HG02571 (cell line): ENCODE measurements around the gene GTPBP4.
"Not testable (repeated sequence)": the region's sequence is repeated elsewhere in the genome, so short reads cannot be mapped to it uniquely, and the experiment has no call there.

Source experiments
- ATAC-seq: cut with Tn5 transposase; IDR thresholded peaks from one replicate; pipeline ENCODE4 v1.9.1; 2021; ENCODE audit warnings: mild to moderate bottlenecking, moderate library complexity; ENCODE audit not compliant: unreplicated experiment

The GTPBP4 gene

DNA sequence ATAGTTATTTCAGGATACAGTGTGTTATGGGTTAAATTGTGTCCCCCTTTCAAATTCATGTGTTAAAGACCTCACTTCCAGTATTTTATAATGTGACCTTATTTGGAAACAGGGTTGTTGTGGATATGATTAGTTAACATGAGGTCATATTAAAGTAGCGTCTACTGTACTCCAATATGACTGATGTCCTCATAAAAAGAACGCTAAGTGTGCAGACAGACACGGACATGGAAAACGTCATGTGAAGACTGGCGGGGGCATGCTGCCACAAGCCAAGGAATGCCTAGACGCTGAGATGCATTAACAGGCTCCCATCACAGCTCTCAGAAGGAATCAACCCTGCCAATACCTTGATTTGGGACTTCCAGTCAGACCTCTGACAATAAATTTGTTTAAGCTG is 66.5 kb downstream of the GTPBP4 start:
- no peak for ATAC-seq

DNA sequence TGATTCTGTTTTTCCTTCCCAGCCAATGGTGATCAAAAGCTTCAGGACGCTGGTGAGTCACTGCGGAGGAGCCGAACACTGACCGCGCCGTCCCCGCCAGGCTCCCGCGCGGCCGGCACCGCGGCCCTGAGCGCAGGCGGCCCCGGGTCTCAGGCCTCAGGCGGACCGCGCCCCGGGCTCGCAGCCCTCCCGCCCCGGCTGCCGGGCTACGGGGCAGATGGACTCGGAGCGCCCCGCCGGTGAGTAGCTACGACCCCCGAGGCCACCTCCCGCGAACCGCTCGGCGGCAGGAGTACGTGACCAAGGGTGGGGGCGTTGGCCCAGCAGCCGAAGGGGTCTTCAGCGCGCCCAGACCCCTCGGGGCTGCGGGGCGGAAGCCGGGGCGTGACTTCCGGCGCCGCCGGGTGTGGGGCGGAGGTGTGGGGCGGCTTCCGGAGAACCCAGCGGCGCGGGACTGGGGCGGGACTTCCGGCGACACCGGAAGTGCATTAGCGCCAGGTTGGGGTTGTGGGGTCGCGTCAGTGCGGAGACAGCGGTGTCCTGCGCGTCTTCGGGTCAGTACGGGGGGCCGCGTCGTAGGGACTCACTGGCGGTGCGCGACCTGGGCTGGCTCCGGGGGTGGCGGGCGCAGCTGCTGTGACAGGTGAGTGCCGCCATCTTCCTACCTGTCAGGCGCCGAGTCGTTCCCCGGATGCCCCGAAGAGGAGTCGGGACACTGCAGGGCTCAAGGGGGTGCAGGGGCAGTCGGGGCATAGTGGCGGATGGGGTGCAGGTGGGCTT is 68.3 kb downstream of the GTPBP4 start, which contains the start of gene WDR37:
TSS of gene WDR37 (plus strand) at position 60 of the 780 bp plus-strand sequence. CDS start 15,771 bp downstream, outside the sequence.
- peak; percentile 91 for ATAC-seq

DNA sequence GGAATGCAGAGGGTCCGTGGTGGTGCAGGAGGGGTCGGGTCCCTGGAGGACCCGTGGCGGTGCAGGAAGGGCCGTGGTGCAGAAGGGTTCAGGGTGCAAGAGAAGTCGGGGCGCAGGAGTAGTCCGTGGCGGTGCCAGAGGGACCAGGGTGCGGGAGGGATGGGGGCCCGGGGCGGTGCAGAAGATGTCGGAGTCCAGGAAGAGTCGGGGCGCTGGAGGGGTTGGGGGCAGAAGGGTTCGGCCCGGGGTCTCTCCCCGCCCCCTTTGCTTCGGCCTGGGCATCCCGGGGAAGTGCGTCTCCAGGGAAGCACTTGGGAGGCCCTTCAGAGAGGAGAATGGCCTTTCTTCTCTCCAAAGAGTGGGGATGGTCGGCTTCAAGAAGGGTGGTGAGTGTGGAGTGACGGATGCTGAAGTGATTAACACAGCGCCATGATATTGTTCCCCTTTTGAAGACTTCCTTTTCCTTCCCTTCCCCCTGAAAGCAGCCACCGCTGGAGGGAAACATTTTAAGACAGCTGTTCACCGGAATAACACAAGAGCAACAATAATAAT is 68.9 kb downstream of the GTPBP4 start:
- no peak for ATAC-seq

DNA sequence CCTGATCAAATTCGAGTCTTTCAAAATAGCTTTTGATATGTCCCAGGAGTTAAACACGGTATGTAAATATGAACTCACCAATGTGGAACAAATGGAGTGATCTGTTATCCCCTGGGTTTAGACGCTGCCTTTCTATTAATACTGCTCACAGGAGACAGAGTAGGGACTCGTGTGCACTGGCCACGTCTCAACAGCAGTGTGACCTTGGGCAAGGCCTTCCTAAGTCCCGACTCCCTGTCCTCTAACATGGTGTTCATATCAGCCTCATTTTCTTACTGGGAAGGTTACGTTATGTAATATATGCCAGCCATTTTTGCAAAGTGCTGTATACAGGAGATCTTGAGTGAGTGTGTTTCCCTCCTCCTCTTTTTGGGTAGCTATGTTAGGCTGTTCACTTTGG is 69.8 kb downstream of the GTPBP4 start:
- ATAC-seq: no peak

DNA sequence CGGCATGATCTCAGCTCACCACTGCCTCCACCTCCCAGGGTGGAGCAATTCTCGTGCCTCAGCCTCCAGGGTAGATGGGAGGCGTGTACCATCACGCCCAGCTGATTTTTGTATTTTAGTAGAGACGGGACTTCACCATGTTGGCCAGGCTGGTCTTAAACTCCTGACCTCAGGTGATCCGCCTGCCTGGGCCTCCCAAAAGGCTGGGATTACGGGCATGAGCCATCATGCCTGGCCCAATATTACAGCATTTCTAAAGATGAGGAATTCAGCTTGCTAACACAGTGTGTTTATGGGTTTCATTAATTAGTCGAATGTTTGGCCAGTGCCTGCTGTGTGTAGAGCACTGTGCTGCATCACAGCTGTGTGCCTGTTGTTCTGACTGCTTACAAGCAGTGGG is 71.7 kb downstream of the GTPBP4 start:
- no peak for ATAC-seq

DNA sequence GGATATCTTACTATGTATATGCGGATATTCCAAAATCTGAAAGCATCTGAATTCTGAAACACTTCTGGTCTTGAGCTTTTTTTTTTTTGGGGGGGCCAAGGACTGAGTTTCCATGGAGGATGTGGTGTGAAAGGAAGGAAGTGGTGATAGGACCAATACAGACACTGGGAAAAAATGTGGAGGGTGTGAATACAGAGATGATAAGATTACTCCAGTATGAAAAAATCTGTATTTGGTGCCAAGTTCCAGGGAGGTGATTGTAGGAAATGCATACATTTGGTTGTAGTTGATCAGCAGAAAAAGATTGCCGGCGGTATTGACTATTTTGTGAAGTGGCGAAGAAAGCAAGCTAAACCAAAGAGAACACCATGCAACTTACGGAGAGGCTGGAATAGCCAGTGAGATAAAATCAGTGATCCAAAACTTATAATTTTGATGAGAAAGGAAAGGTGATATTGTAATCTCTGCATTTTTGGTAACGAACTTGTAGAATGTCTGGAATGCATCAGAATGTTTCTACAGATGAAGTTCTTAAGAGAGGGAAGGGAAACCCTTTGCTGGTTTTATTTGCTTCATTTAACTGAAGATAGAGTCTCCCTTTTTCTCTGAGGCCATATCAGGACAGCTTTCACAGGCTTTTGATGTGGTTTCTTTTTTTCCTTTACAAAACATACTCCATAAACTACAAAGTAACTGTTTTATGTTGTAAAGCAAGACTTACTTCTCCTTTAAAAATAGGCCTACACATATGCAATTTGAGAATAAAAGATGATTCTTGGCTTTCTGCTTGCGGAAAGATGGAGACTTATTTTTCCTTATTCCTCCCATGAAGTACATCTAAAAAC is 73.9 kb downstream of the GTPBP4 start:
- ATAC-seq: no peak

DNA sequence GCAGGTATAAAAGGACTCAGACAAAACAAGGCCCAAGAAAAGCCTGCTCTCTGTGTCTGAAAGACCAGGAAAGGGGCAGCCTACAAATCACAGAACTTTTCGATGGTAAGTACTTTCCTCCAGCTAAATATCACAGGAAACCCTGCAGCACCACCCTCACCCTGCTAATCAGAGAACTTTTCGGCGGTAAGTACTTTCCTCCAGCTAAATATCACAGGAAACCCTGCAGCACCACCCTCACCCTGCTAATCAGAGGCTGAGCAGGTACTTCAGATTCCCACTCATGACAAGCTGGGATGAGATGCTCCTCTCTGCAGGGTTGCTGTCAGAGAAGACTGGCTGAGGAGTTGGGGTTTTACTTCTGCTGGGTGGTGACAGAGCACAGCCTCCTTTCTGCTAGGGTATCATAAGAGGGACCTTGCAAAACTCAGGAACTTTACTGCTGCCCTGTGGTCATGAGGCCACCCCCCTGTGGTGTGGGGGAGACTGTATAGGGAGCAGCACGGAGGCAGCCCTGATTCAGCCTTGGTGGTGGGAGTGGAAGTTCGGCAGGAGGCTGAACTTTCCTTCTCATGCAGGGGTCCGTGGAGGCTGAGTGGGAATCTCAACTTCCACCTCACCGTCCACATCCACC is 75.1 kb downstream of the GTPBP4 start:
- ATAC-seq: no peak

DNA sequence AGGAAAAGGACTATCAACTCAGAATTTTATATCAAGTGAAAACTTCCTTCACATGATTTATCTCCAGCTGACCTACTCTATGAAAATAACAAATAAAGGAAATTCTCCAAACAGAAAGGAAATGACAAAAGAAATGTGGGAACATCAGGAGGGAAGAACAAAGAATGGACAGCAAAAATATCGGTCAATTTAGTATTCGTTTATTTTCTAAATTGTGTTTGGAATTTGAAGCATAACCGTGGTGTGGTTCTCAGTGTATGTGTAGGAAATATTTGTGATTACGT is 76.7 kb downstream of the GTPBP4 start:
- ATAC-seq: no peak

DNA sequence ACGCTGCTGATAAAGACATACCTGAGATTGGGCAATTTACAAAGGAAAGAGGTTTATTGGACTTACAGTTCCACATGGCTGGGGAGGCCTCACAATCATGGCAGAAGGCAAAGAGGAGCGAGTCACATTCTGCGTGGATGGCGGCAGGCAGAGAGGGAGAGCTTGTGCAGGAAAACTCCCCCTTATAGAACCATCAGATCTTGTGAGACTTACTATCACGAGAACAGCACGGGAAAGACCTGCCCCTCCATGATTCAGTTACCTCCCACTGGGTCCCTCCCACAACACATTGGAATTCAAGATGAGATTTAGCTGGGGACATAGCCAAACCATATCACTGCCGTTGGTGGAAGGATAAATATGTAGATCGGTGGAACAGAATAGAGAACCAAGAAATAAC is 78.5 kb downstream of the GTPBP4 start:
- not testable (repeated sequence) for ATAC-seq

DNA sequence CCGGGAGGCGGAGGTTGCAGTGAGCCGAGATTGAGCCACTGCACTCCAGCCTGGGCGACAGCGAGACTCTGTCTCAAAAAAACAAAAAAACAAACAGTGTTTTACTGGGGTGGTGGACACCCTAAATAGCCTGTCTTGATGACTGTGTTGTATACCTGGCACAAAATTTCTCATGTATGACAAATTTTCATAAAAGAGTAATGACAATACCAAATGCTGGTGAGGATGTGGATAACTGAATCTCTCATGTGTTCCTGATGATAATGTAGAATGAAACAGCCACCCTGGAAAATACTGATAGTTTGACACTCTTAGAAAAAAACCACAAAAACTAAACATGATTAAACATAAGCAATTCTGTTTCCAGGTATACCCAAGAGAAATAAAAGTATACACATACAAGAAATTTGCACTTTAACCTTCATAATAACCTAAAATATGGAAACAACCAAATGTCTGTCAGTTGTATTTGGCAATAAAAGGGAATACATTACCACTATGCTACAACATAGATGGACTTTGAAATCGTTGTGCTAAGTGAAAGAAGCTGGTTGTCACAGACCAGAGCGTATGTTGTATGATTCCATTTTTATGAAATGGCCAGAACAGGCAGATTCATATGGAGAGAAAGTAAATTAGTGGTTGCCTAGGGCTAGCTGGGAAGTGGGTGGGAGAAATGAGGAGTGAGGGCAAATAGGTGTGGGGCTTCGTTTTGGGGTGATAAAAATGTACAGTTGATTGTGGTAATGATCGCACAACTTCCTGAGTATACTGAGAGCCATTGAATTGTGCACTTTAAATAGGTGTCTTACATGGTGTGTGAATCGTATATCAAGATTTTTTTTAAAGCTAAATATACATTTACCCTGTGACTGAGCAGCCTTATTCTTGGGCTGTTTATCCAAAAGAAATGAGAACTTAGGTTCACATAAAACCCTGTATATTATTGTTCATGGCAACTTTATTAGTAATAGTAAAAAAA is 80.4 kb downstream of the GTPBP4 start:
- ATAC-seq: no peak
